Activated gamma-delta T cell (primary cell): ENCODE results near the gene CHAF1B.
"Not testable (repeated sequence)": the region's sequence is repeated elsewhere in the genome, so short reads cannot be mapped to it uniquely, and the experiment has no call there.

Source experiments
- DNase-seq: peaks from one replicate; lab custom pipeline; 2025; lab: John Stamatoyannopoulos, UW
- total RNA-seq, 2 donors: gene quantifications; one replicate each; lab custom pipeline; 2026; lab: John Stamatoyannopoulos, UW

The CHAF1B gene
- total RNA-seq = 5.6 to 7.5 reads per million in 2 donors

GRCh38 chr21:36385233-36386030 lies at the start of gene CHAF1B:
Gene CHAF1B, plus strand, starts transcription at chr21:36385392. Its CDS starts 745 bp downstream, at chr21:36386137.
- DNase-seq = peak; percentile 63

- no peak for DNase-seq
Measured at GRCh38 chr21:36337099-36337509, 48.1 kb upstream of the CHAF1B start.

GRCh38 chr21:36338975-36339374 lies 46.2 kb upstream of the CHAF1B start:
- no peak for DNase-seq

- not testable (repeated sequence) for DNase-seq
Measured at GRCh38 chr21:36342581-36342980, 42.6 kb upstream of the CHAF1B start.

GRCh38 chr21:36344931-36345330 lies 40.3 kb upstream of the CHAF1B start:
- DNase-seq = no peak

GRCh38 chr21:36347278-36347961 lies 37.8 kb upstream of the CHAF1B start:
- no peak for DNase-seq

GRCh38 chr21:36347962-36348328 lies 37.2 kb upstream of the CHAF1B start:
- no peak for DNase-seq

- DNase-seq = no peak
Measured at GRCh38 chr21:36349315-36349714, 35.9 kb upstream of the CHAF1B start.

GRCh38 chr21:36350282-36350910 lies 34.8 kb upstream of the CHAF1B start:
- no peak for DNase-seq

GRCh38 chr21:36354918-36355680 lies 30.1 kb upstream of the CHAF1B start:
- DNase-seq = no peak

- no peak for DNase-seq
Measured at GRCh38 chr21:36355868-36356267, 29.3 kb upstream of the CHAF1B start.

- no peak for DNase-seq
Measured at GRCh38 chr21:36359185-36359584, 26.0 kb upstream of the CHAF1B start.

- no peak for DNase-seq
Measured at GRCh38 chr21:36369064-36369685, 16.0 kb upstream of the CHAF1B start.

- no peak for DNase-seq
Measured at GRCh38 chr21:36375994-36376393, 9.2 kb upstream of the CHAF1B start.

- DNase-seq = no peak
Measured at GRCh38 chr21:36377391-36377842, 7.8 kb upstream of the CHAF1B start.

GRCh38 chr21:36379251-36379650 lies 5.9 kb upstream of the CHAF1B start:
- no peak for DNase-seq

- DNase-seq = no peak
Measured at GRCh38 chr21:36381841-36382589, 3.2 kb upstream of the CHAF1B start.

- DNase-seq = not testable (repeated sequence)
Measured at GRCh38 chr21:36382722-36383121, 2.5 kb upstream of the CHAF1B start.

GRCh38 chr21:36384885-36385232 lies 333 bp upstream of the CHAF1B start:
- DNase-seq = no peak

- no peak for DNase-seq
Measured at GRCh38 chr21:36386031-36386642, 945 bp downstream of the CHAF1B start.
